GM20000 (cell line): Measurements from ENCODE around the gene N4BP2L1.
A peak's percentile ranks its signal among the peaks of the same experiment; 100 is the strongest.

ENCODE experiments used
- DNase-seq: peaks from one replicate; pipeline ENCODE4 v3.0.0; 2012; ENCODE audit warnings: low spot score
- CTCF ChIP-seq: IDR thresholded peaks from 2 replicates; pipeline ENCODE4 v1.5.1; 2012; ENCODE audit warnings: mild to moderate bottlenecking, control low read depth; ENCODE audit errors: extremely low read depth, missing control alignments

Gene N4BP2L1

GRCh38 chr13:32447894-32448623, 20.1 kb upstream of the N4BP2L1 start:
- no peak for TF ChIP-seq CTCF
- no peak for DNase-seq

GRCh38 chr13:32446773-32447465, 19.0 kb upstream of the N4BP2L1 start:
- no peak for TF ChIP-seq CTCF
- DNase-seq = no peak

- no peak for DNase-seq
- TF ChIP-seq CTCF = no peak
These were observed 18.3 kb upstream of the N4BP2L1 start for GRCh38 chr13:32446220-32446619.

- no peak for TF ChIP-seq CTCF
- DNase-seq = no peak
These were observed 17.5 kb upstream of the N4BP2L1 start for GRCh38 chr13:32445461-32445860.

- peak; percentile 12 for TF ChIP-seq CTCF
- peak; percentile 55 for DNase-seq
These were observed 15.2 kb upstream of the N4BP2L1 start for GRCh38 chr13:32443111-32443510.

GRCh38 chr13:32438871-32439270, 10.9 kb upstream of the N4BP2L1 start:
- TF ChIP-seq CTCF = no peak
- no peak for DNase-seq

GRCh38 chr13:32432856-32433255, 4.9 kb upstream of the N4BP2L1 start:
- no peak for DNase-seq

More at GRCh38 chr13:32432856-32433255, 4.9 kb upstream of the N4BP2L1 start:
- TF ChIP-seq CTCF = no peak
